Retinal pigment epithelial cell (primary cell): ENCODE measurements around the gene FGD4.

Source experiments
- DNase-seq: peaks from one replicate; pipeline ENCODE4 v3.0.0-alpha.2; 2010; ENCODE audit warnings: low read depth
- H3K4me3 ChIP-seq: 2 replicates; pipeline ENCODE4 v1.5.1; 2011; ENCODE audit warnings: mild to moderate bottlenecking, low read length, control low read depth, moderate library complexity
- TF ChIP-seq, protein P1 (sequence below): conservative IDR thresholded peaks from 2 replicates; pipeline ENCODE4 v1.5.1; 2011; ENCODE audit warnings: low read depth, low read length, control low read depth, inconsistent platforms

Gene FGD4

DNA sequence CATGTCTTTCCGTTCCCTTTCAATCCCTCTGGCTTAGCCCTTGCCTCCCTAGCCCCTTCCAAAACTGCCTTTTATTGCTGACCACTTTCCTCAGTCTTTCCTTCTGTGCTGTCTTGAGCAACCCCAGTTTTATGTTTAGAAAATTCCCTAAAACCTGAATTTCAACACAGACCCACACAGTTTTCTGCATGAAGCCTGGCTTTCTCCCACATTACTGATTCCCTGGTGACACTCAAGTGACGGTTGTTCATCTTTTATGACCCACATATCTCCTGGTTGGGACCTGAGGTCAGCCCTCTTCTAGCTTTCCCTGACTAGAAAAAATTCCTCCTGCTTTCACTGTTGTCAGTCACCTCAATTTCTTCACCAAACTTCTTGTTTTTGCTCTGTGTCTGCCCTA lies 21.0 kb downstream of the FGD4 start:
- no peak for DNase-seq
- TF ChIP-seq, protein P1, sequence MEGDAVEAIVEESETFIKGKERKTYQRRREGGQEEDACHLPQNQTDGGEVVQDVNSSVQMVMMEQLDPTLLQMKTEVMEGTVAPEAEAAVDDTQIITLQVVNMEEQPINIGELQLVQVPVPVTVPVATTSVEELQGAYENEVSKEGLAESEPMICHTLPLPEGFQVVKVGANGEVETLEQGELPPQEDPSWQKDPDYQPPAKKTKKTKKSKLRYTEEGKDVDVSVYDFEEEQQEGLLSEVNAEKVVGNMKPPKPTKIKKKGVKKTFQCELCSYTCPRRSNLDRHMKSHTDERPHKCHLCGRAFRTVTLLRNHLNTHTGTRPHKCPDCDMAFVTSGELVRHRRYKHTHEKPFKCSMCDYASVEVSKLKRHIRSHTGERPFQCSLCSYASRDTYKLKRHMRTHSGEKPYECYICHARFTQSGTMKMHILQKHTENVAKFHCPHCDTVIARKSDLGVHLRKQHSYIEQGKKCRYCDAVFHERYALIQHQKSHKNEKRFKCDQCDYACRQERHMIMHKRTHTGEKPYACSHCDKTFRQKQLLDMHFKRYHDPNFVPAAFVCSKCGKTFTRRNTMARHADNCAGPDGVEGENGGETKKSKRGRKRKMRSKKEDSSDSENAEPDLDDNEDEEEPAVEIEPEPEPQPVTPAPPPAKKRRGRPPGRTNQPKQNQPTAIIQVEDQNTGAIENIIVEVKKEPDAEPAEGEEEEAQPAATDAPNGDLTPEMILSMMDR = no peak
- H3K4me3 ChIP-seq = no peak overlapping the region

DNA sequence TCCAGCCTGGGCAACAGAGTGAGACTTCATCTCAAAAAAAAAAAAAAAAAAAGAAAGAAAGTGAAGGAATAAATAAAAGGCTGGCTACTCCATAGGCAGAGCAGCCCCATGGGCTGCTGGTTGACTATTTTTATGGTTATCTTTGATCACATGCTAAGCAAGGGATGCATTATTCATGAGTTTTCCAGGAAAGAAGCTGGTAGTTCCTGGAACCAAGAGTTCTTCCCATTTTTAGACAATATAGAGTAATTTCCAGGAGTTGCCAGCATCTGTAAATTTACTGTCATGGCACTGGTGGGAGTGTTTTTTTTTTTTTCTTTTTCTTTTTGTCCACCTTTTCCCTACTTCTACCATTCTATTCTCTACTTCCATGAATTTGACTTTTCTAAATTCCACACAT lies 24.2 kb downstream of the FGD4 start:
- no peak for DNase-seq
- H3K4me3 ChIP-seq = no peak overlapping the region
- TF ChIP-seq, protein P1 = no peak

DNA sequence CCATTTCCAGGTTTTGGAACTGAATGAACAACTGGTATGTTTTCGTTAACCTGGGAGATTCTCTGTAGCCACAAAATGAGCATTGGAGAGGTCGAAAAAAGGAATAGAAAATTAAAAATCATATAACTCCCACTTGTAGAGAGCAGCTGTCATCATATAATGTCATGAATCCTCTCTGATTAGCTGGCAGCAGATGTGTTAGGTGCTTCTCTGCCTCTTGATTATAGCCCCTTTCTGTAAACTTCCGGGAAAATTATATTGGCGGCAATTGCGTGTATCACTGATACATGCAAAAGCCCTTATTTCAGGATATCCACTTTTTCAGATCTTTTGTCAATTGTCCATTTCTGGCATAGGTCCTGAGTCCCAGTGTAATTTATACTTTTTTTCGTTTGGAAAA lies 31.7 kb downstream of the FGD4 start:
- TF ChIP-seq, protein P1 = no peak
- H3K4me3 ChIP-seq = no peak overlapping the region
- DNase-seq = no peak

DNA sequence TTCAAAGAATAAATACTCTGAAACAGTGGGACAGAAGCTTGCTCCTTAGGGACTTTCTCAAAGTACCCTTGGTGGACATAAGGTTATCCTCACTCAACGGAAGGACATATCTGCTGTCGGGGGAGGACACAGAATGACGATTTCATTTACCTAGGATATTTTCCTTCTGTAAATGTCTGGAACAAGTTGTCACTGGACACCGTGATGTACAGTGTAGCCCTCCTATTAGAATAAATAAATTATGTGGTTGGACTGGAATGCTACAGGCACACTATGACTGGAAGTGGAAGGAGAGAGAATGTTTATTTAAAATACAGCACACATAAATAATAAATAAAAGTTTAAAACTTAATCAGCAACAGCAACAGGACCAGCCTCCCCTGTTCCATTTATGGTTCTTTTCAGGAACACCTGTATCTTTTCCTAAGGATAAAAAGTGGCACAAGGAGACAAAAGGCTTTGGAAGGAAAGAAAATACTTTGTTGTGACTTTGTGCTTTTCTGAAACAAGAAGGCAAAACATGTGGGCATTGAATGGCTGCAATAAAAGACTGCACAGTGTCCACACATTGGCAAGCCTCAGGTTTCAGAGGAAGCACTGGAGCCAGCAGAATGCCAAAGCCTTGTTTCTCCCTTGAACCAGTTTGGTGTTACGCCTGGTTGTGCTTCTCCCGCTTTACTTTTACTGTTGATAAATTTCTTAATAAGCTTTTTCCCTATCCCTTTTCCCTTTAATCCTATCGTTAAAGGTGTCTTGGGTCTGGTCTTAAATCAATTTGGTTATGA lies 36.8 kb downstream of the FGD4 start:
- H3K4me3 ChIP-seq = no peak overlapping the region
- TF ChIP-seq, protein P1 = no peak
- no peak for DNase-seq

DNA sequence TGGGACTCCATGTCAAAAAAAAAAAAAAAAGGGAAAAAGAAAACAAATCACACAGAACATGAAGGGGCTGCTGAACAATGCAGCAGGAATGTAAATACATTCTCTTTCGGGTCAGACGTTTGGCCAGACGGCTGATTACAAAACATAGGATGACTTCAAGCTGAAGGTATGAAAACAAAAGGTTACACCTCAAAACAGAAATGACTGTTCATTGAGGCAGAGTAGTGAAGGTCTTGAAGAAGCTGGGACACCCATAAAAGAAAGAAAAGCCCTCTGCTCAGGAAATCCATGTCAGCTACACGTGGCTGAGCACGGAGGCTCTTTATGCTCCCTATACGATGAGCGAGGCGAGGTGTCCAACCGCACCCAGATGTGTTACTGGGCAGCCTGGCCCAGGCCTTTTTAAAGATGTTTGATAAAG lies 37.7 kb downstream of the FGD4 start:
- DNase-seq = peak; percentile 81
- TF ChIP-seq, protein P1 = no peak
- H3K4me3 ChIP-seq = no peak overlapping the region

DNA sequence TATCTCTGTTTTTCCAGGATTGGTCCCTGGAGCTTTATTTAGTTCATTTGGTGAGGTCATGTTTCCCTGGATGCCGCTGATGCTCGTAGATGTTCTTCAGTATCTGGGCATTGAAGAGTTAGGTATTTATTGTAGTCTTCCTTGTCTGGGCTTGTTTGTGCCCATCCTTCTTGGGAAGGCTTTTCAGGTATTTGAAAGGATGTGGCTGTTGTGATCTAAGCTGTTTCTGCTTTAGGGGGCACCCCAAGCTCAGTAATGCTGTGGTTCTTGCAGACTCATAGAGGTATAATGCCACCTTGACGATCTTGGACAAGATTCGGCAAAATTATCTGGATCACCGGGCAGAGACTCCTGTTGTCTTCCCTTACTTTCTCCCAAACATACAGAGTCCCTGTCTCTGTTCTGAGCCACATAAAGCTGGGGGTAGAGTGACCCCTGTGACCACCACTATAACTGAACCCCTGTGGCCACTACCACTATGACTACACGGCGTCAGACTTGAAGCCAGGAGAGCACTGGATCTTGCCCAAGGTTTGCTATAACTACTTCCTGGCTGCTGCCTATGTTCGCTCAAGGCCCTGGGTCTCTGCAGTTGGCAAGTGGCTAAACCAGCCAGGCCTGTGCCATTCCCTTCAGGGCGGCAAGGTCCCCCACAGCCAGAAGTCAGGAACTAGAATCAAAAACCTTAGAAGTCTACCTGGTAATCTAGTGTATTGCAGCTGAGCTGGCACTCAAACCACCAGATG lies 40.9 kb downstream of the FGD4 start:
- no peak for DNase-seq
- H3K4me3 ChIP-seq = no peak overlapping the region
- TF ChIP-seq, protein P1 = no peak
